PFSK-1 (cell line): ENCODE data around the gene TOP1.

ENCODE experiments used
- POLR2AphosphoS5 ChIP-seq: IDR thresholded peaks from 2 replicates; pipeline ENCODE4 v1.6.1; 2012; ENCODE audit warnings: low read depth, mild to moderate bottlenecking, control low read depth, low read length, moderate library complexity
- REST ChIP-seq, 2 experiments: IDR thresholded peaks; 2 replicates each; pipeline versions ENCODE4 v1.6.1 to v1.8.0; 2011 to 2012; ENCODE audit warnings: low read depth in 2 of 2, low read length in 2 of 2, control low read depth in 1 of 2, inconsistent platforms in 1 of 2, mild to moderate bottlenecking in 1 of 2, moderate library complexity in 1 of 2; ENCODE audit not compliant: insufficient read depth in 1 of 2
- TAF1 ChIP-seq: IDR thresholded peaks from 2 replicates; pipeline ENCODE4 v1.6.1; 2012; ENCODE audit warnings: low read length, control low read depth, borderline replicate concordance; ENCODE audit not compliant: insufficient read depth

DNA sequence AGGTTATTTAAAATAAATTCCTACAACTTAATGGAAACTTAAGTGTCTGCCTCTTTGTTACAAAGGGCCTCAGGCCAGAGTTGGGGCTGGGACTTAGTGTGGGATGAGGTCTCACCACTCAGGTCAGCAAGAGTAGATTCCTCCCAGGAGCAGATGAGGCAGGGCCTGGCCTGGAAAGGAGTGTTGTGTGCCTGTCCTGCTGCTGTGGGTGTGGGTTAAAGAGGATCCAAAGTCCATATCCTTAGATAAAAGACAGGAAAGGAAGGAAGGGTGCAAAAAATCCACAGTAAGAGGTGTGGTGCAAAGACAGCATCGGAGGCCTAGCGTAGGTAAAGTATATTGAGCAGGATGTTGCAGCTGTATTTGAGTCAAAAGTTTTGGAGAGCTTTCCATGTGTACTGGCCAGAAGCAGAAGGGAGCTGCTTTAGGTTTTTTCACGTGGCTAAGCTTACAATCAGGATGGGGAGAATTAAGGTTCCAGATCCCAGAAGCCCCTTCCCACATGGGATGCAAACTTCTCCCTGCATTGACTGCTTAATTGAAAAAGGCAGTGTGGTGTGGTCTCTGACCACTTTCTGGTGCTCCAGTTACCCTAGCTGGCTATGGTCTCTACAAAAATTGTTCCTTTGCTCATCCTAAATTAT, 96.0 kb downstream of the TOP1 start:
- TF ChIP-seq POLR2AphosphoS5 = no peak
- no peak for TF ChIP-seq REST (IDR thresholded peaks at IDR 0.05; ENCODE audit: insufficient read depth in 1 of 2, low read depth in 2 of 2, low read length in 2 of 2)
- TF ChIP-seq TAF1 = no peak
